ENCODE results near the gene IL15RA.
"Not testable (repeated sequence)": the region's sequence is repeated elsewhere in the genome, so short reads cannot be mapped to it uniquely, and the experiment has no call there.

IL15RA gene

DNA sequence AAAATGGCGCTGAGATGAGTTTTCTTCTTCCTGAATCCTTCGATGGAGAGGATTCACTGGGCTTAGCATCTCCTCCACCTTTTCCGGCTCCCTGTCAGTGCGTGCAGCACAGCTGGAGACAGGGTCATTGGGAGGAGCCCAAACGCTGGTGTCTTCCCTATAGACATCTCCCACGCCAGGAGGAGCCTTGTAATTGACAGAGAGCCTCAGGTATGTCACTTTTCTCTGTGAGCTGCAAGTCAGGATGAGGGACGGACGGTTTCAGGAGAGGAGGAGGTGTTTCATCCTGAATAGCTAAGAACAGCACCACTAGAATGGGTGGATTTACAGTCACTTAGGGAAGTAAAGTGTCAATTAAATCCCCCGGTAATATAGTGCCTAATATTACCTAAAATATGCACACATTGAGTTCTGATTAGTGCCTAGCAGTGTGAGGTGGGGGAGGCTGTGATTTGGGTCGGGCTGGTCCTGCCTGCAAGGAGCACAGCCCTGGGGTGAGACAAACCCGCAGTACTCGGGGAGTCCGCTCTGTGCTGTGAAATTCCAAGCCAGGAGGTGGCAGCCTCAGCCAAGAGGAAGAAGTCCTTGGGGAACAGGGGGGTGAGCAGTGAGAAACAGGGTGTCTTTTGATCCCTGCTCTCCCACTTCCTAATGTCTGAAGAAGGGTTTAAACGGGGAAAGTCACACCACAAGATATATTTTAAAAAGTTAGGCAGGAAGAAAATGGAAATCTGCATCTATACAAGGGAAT lies 28.2 kb downstream of the IL15RA start:
- peak; percentile 2 for DNase-seq

DNA sequence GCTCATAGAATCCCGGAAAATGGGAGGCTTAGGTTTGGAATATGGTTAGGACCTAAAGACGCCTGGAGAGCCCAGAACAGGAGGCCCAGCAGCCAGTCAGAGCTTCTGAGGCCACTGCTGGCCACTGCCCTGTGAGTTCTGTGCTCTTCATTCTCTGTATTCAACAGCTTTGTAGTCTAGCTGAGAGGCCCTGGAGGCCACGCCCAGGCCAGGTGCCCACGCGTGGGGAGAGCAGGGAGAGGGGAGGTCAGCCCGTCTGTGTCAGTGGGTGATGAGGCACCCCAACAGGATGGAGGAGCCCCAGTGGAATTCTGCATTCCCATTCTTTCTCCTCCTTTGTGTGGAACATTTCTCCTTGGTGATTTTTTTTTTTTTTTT lies 29.1 kb downstream of the IL15RA start:
- no peak for DNase-seq

DNA sequence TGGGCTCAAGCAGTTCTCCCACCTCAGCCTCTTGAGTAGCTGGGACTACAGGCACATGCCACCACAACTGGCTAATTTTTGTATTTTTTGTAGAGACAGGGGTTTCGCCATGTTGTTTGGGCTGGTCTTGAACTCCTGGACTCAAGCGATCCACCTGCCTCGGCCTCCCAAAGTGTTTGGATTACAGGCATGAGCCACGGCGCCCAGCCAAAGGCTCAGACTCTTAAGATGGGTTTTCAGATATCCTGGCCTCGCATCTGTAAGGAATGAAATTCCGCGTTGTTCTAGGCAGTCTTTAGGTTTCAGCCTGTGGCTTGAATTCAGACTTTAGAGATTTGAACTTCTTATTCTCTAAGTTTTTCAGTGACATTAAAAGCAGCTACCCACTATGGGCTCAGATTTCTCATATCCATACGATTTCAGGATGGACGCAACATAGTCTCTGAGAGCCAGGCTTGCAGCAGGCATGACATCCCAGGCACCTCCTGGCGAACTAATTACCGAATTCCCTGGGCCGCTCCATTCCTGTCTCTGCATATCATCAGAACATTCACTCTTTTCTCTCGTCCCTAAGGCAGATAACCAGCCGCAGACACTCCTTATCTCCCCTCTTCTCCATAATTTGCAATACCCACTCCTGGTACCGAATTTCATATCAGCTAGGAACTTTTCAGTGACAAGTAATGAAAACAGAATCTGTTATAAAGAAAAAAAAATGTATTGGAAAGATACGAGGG lies 29.7 kb downstream of the IL15RA start:
- DNase-seq: no peak

DNA sequence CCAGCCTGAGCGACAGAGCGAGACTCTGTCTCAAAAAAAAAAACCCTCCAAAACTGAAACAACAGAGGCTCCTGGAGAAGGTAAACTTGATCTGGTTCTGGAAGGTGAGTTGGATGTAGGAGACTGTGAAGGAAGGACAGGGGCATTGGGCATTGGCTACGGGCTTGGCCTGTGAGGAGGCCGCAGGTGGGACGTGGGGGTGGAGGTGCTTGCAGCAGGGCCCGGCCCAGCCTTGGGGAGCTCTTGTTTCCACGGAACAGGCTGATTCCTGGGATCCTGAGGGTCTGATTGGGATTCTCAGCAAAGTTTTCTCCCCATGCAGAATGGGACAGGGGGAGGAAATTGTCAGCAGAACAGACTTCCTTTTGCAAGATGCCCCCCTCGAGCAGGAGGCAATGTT lies 30.6 kb downstream of the IL15RA start:
- DNase-seq: no peak

DNA sequence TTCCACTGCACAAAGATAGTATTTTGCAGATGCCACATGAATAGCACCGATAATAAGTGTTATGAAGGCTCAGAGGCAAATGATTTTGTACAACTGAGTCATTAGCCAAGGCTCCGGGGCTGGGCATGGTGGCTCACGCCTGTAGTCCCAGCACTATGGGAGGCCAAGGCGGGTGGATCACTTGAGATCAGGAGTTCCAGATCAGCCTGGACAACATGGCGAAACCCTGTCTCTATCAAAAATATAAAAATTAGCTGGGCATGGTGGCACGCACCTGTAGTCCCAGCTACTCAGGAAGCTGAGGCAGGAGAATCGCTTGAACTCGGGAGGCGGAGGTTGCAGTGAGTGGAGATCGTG lies 30.9 kb downstream of the IL15RA start:
- DNase-seq: not testable (repeated sequence)

DNA sequence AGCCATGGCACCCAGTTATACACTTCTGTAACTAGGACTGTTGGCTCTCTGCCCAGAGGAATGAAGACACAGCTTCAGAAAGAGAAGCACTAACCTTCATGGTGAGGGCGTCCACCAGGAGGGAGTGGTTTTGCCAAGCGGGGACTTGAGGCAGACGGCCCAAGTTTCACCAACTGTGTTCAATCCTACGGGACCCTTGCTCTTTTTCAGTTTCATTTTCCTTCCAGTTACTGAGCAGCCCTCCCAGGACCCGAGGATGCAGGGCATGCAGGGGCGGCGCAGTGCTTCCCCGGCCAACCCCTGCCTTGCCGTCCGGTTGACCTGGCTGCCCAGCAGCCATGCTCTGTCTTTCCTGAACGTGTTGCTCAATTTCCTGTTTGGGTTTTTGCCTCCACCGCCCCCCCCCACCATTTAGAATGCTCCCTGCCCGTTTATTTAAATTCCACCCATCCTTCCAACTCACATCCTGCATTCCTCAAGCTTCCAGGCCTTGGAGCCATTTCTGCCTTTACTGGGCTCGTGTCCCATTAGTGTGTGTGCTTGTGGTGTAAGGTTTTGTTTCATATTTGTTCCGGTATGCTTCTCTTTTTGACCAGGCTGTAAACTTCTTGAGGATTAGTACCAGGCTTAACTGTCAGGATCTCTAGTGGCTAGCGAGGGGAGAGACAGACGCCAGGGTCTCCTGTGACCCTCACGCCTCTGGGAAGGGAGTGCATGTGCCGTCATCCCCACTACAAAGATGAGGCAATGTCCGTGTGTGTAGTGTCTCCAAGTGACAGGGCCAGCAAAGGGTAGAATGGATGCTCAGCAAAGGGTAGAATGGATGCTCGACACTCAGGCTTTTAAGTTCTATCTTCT lies 31.6 kb downstream of the IL15RA start:
- no peak for DNase-seq

DNA sequence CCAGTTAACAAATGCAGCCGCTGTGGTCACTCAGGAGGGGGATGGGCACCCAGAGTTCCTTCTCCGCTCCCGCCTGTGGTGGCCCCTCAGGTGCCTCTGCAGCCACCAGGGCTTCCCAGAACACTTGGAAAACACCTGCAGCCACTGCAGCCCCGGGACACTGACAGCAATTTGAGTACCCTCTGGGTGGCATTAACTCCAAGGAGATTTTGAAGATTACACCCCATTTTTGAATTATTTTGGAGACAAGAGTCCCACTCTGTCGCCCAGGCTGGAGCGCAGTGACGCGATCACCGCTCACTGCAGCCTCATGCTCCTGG lies 32.2 kb downstream of the IL15RA start:
- DNase-seq: no peak

DNA sequence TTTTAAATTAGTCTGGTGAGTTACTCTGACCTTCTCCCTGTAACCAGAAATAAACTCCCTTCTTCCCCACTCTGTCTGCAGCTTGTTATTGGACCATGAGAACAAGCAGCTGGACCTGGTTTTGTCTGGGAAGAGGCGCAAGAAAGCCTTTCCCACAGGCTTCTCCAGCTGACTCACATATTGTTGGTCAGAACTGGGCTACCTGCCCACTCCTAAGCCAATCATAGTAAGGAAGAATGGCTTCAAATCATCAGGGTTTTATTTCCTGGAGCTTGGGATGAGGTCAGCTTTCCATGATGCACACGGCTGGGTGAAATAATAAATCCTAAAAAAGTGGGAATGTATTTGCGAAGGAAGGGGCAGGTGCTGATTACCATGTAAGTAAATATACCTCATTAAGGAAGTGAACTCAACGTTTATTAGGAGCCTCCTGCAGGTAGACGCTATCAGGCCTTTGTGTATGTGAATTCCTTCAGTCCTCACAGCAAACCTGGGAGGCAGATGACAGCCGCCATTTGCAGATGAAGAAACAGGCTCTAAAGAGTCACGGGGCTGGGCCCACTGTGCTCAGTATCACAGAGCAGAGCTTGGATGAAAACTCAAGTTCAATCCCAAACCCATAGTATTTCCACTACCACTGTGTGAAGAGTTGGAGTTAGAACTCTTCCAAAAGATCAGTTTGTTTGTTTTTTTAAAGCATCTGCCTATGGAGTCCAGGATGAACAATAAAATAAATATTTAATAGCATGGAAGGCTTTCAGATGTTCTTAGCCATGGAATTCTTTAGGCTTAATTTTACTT lies 32.8 kb downstream of the IL15RA start:
- no peak for DNase-seq

DNA sequence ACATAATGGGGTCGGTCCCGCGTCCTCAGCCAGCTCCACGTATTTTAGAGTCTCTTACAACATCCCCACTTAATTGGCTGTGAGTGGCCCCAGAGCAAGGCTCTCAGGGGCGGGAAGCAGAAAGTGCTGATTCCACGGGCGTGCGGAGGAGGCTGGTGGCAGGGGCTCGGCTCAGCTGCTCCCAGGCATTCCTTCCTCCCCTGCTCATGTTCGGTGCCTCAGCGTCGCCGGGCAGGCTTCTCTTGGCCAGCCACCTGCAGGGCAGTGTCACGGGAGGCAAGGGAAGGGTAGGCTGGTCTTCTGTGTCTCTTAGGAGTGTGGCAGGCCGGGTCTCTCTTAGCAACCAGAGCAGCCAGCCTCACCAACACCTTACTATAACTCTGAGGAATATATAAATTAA lies 33.8 kb downstream of the IL15RA start:
- peak; percentile 3 for DNase-seq

DNA sequence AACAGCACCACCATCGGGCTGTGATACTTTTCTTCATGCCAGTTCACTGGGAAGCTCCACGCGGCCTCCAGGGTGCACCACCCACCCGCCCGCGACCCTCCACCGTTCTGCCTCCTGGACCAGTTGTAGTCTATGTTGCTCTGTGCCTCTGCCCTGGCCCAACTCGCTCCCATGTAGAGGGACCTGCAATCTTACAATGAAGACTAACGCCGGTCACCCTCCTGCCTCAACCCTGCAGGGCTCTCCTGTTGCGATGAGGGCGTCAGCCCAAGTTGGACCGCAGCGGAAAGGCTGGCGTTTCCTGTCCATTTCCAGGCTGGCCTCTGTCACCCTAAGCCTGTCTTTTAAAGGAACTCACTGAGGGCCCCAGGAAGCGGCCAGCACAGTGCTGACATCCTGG lies 34.9 kb downstream of the IL15RA start:
- no peak for DNase-seq

DNA sequence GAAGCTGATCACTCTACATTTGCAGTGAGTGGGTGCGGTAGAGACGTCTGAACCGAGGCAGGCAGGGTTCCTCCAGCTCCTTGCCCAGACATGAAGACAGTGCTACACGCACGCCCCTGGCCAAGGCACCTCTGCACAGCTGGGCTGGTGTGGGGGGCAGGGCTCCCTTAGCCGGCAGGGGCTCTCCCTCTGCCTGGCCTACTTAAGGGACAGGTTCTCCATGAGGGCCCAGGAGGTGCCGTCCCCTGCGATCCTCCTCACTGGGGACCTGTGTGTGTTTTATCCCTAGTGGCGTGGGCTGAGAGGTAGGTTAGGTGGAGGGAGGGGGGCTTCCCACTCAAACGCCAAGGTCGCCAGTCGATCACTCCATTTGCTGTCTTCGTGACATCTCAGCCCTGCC lies 35.3 kb downstream of the IL15RA start:
- no peak for DNase-seq

DNA sequence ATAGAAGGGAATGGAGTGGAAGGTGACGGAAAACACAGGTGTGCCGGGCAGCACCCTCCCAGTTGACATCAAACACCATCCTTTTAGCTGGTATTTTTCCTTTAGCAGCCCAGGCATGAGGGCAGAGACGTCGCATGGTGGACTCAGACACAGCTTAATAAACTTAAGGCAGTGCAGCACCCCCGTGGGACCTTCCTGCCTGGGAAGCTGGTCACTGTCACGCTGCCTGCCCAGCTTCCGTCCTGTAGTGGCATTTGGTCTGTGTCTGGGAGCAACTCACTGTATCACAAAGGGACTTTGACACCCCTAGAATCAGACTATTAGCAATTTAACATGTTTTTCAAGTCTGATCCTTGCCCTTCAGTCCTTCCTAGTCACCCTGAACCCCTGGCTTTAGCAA lies 35.8 kb downstream of the IL15RA start:
- no peak for DNase-seq

DNA sequence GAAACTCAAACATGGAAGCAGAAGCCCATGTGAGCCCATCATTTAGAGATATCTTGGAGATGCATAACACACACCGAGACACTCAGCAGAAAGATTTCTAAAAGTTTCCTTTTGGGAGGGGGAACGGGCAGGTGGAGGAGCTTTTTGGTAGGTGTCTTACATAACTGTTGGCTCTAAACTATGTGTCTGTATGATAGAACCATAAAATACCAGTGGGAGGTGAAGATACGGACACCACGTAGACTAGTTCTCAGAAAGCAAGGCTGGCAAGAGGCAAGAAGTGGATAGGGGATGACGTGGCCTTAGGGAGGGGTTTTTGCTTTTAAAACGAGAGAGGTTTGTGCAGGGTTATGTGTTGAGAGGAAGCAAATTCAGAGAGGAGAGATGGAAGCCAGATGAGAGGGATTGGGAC lies 36.5 kb downstream of the IL15RA start:
- no peak for DNase-seq

DNA sequence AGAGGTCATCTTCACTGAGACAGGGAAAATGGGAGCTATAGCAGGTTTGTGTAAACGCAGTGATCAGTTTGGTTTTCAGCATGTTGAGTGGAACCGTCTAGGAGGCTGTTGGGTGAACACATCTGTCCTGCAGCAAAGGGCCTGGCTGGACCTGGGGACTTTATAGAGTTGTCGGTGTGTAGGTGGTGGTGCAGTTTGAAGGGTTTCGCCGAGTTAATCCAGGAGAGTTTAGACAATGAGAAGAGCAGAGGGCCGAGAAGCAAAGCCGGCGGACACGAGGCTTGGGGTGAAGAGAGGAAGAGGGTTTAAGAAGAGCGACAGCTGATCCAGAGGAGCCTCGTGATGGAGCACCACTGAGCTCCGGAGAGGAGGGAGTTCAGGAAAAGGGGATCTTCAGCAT lies 39.1 kb downstream of the IL15RA start:
- no peak for DNase-seq

DNA sequence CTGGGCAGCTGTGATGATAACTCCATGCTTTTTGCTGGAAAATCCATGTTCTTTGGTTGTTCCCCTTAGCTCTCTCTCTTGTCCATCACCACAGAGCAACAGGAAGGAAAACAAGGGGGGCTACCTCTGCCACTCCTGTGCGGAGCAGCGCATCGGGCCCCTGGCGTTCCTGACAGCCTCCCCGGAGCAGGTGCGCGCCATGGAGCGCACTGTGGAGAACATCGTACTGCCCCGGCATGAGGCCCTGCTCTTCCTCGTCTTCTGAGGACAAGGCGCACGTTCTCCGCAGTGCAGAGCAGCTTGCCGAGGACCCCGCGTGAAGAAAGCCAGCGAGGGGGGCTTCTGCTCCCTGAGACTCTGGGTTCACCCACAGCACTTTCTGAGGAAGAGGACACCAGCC lies 40.3 kb downstream of the IL15RA start:
- no peak for DNase-seq

DNA sequence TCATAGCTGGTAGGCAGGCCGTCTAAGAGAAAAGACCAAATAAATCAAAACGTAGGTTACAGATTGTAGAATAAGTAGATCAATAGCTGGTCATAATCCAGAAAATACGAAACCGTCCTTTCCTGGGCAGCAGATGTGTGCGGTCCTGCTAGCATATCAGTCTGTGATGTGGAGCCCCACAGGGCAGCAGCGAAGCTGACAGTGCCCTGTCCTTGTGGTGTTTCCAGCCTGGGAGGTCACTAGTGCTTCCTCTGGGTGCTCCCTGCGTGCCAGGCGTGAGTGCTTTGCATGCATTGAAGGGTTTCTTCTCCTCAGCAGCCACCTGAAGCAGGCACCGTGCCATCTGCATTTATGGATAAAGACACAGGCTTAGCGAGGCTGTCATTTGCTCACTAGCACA lies 41.7 kb downstream of the IL15RA start:
- DNase-seq: no peak

DNA sequence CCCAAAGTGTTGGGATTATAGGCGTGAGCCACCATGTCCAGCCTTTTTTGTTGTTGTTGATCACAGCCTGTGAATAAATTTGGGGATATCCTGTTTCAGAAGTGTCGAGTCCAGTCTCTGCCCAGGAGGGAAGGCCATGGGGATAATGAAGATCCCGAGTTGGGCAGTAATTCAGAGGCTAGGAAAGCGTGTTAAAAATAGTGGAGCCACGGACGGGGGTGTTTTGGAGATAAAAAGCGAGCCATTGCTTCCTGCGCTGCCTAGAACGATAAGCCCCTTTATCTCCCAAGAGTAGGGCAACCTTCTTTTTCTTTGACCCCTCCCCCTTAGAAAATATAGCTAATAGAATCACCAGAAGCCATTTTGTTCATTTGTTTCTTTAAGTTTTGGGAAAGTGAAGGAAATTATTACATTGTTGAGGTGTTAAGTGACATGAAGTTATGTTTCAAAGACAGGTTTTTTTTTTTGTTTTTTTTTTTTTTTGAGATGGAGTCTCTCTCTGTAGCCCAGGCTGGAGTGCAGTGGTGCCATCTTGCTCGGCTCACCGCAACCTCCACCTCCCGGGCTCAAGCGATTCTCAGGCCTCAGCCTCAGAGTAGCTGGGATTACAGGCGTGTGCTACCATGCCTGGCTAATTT lies 43.3 kb downstream of the IL15RA start:
- no peak for DNase-seq

DNA sequence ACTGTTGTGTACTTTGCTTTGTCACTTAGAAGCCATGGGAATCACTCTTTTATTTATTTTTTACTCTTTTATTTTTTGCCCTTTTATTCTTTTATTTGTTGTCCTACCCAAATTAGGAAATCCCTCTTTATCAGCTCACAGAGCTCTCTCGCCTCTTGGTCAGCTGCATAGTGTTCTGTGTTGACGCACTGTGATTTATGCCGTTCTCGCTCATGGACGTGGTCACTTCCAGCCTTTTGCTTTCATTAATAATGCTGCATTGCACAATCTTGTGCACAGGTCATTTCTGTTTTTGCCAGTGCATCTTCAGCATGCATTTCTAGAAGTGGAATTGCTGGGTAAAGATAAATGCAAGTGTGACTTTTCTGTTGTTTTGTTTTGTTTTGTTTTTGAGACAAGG lies 45.0 kb downstream of the IL15RA start:
- no peak for DNase-seq

DNA sequence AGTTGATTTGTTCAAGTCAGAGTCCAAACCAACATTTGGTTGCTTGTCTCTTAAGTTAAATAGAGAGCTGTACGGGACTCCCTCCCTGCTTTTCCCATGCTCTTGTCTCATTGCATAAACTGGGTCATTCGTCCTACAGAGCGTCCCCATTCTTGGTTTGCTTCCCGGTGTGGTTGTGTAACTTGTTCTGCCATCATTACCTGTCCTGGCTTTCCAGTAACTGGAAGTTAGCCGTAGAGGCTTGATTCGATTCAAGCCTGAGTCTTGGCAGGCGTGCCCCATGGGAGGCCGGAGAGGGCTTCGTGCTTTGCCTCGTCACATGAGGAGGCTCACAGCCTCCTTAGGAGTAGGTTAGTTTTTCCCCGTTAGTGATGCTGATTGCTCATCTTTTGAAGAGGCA lies 47.1 kb downstream of the IL15RA start:
- DNase-seq: no peak

DNA sequence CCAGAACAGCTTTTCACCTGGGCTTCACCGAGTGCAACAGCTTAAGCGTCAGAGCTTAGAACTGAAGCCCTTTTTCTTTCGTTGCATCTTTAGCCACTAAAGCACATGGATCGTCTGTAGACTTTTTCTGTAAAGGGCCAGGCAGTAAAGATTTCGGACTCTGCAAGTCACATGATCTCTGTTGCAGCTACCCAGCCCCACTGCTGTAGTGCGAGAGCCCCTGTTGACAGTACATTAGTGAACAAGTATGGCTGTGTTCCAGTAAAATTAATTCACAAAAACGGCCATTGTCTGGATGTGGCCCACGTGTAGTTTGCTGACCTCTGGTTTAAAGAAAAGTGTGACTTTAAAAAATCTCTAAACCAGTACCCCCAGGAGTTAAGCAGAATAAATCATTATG lies 47.9 kb downstream of the IL15RA start:
- no peak for DNase-seq

DNA sequence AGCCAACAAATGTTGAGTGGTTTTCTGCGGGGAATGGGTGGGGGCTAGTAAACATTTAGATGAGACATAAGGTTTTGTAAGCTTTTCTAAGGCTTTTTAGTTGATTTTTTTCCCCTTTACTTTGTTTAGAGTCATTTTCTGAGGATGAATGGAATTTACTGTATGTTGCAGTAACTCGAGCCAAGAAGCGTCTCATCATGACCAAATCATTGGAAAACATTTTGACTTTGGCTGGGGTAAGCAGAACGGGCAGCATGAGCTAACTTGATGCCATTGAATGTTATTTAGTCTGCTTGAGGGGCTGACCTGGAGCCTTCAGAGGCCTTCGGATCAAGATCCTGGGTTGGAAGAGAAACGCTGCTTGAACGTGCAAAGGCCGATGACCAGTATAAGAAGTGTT lies 50.0 kb downstream of the IL15RA start:
- no peak for DNase-seq

DNA sequence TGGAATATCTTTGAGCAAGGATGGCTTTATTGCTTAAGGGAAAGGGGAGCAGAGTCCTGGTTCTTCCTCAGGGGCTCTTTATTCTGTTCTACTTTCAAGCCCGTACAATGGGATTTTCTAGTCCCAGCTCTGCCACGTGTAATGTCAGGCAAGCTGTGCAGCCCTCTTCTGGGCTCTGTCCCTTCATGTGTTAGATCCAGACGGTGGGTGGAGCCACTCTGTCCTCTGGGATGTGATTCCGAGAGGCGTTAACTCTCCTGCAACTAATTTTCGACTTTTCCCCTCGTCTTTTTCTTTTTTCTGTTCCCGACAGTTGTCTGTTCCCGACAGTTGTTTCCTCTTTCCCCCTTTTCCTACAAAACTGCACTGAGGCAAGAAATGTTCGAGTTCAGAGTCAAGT lies 52.5 kb downstream of the IL15RA start:
- no peak for DNase-seq

DNA sequence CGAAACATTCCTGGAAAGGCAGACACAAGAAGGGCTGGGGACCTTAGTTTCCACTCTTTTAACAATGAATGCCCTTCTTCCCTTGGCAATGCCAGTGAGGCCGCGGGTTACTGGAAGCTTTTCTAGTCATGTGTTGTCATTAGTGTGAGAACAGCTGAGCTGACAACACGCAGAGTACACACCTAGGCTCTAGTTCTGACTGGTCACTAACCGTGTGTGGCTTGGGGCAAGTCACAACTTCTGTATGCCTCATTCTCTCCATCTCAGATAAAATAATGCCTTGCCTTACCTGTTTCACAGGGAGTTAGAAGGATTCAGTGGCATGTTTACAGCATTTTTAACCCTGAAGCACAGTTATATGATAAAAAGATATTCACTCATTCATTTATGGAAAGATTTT lies 55.6 kb downstream of the IL15RA start:
- DNase-seq: no peak
